NK-92 treated with Interleukin-12 subunit alpha and Interleukin-12 subunit beta, amount 100 ng/mL, for 24 hours (cell line): ENCODE data around the gene NOC2L.
"Not testable (repeated sequence)": the region's sequence is repeated elsewhere in the genome, so short reads cannot be mapped to it uniquely, and the experiment has no call there.

Experiments used
- DNase-seq: peaks from one replicate; lab custom pipeline; 2025; lab: John Stamatoyannopoulos, UW

The NOC2L gene

DNA sequence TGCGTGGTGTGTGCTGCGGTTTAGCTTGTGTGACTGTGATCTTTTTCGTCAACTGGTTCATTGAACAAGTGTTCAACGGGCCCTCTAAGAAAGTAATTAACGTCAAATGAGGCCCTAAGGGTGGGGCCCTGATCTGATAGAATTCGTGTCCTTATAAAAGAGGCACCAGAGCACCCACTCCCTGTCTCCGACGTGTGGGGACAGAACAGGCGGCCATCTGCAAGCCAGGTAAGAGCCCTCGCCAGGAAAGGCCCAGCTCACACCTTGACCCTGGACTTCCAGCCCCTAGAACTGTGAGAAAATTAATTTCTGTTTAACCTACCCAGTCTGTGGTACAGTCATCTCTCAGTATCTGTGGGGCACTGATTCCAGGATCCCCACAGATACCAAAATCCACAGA is 55.8 kb downstream of the NOC2L start:
- DNase-seq = no peak

DNA sequence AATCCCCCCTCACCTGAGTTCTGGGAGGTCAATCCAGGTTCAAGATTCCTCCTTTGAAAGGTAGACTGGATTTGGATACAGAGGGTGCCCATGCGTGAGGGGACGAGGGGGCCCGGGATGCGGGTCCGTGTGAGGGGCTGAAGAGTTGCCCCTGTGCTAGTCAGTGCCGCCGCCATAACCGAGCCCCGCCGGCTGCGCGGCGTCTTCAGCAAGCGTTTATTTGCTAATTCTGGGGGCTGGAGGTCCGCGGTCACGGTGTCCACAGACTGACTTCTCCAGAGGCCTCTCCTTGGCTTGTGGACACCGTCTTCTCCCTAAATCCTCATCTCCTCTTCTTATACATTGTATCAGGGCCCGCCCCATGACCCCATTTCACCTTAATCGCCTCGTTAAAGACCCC is 56.3 kb downstream of the NOC2L start:
- no peak for DNase-seq

DNA sequence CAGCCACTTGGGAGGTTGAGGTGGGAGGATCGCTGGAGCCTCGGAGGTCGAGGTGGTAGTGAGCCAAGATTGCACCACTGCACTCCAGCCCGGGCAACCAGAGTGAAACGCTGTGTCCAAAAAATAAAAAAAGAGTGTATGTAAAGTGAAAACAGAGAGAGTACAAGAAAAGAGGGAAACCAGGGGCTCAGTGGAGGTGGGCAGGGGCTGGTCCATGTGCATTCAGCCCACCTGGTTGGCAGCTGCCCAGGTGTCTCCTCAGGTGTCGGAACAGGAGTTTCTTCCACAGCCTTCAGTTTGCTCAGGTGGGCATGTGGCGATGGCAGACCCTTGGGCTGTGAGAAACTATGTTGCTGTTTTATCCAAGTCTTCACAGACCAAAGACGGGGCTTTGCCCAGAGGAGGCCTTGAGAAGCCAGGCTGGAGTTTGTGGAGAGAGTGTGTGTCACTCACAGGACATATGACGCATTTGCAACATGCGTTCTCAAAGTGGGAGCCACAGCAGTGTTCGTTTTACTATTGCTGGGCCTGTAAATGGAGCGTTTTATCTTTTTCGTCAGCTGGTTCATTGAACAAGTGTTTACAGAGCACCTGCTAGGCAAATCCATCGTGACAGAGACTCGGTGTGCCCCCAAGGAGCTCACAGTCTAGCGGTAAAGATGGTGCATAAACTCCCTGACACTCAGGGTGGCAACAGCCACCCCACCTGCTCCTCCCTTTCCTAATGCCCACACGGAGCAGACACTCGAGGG is 57.8 kb downstream of the NOC2L start:
- DNase-seq = no peak

DNA sequence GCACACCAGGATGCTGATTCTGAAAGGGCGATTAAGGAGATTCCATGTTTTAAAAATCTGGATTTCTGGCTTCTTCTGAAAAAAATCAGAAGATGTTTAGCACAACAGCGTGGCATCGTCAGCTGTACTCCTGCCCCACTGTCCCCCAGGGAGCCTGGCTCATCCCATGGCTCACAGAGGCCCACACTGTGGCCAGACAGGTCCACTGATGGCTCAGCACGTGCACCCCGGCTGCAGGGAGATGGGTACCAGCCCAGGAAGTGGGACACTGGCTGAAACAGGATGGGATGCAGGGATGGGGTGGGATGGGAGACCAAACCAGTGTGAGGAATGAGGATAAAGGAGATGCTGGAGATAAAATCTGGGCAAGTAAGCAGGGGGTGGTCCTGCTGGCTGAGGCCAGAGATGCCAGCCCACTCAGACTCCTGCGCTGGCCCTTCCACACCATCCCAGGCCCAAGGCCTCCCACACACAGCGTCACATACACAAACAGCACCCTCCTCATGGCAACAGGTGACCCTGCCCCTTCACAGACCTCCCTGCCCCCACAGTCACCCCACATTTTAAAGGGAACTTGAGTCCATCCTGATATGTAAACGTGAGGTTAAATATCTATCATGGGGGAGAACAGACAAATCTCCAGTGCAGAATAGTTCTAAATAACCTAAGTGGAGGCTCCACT is 59.3 kb downstream of the NOC2L start:
- DNase-seq = no peak

DNA sequence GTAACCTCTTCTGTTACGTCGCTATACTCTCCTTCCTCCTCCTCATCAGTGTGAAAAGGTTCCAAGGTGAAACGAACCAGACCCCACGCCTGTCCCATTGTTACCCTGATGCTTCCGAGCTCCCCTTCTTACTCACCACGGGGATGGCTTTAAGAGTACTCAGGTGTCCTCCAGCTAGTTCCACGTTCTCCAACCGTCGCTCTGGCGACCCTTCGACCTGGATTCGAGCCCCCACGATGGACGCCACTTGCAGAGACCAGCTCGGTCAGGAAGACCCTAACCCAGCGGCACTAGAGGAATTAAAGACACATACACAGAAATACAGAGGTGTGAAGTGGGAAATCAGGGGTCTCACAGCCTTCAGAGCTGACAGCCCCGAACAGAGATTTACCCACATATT is 61.1 kb downstream of the NOC2L start:
- DNase-seq = not testable (repeated sequence)

DNA sequence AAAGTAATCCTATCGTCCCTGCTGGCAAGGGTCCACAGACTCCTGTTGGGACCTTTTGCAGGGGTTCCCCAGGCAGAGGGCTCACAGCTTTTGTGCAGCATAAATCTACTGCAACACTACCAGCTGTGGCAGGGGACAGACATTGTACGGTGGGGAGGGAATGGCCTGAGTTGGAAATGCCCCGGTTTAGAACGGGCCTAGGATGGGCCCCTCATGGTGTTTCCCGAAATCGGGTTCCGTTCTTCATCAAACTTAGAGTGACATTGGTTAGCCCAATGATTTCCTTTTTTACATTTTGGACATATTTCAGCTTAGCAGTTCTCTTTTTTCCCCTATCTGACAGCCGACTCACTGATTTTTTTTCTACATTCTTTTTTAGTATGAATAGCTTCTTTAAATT is 61.8 kb downstream of the NOC2L start:
- no peak for DNase-seq
